Retinal pigment epithelial cell (primary cell): Measurements from ENCODE around the gene RAB10.

Experiments used
- DNase-seq: peaks from one replicate; pipeline ENCODE4 v3.0.0-alpha.2; 2010; ENCODE audit warnings: low read depth
- H3K4me3 ChIP-seq: 2 replicates; pipeline ENCODE4 v1.5.1; 2011; ENCODE audit warnings: mild to moderate bottlenecking, low read length, control low read depth, moderate library complexity
- CTCF ChIP-seq: conservative IDR thresholded peaks from 2 replicates; pipeline ENCODE4 v1.5.1; 2011; ENCODE audit warnings: low read depth, low read length, control low read depth, inconsistent platforms

RAB10 gene

GRCh38 chr2:26184121-26184520 lies 150.2 kb downstream of the RAB10 start:
- DNase-seq, result no peak
- no peak for TF ChIP-seq CTCF
- no peak overlapping the region for H3K4me3 ChIP-seq

DNA sequence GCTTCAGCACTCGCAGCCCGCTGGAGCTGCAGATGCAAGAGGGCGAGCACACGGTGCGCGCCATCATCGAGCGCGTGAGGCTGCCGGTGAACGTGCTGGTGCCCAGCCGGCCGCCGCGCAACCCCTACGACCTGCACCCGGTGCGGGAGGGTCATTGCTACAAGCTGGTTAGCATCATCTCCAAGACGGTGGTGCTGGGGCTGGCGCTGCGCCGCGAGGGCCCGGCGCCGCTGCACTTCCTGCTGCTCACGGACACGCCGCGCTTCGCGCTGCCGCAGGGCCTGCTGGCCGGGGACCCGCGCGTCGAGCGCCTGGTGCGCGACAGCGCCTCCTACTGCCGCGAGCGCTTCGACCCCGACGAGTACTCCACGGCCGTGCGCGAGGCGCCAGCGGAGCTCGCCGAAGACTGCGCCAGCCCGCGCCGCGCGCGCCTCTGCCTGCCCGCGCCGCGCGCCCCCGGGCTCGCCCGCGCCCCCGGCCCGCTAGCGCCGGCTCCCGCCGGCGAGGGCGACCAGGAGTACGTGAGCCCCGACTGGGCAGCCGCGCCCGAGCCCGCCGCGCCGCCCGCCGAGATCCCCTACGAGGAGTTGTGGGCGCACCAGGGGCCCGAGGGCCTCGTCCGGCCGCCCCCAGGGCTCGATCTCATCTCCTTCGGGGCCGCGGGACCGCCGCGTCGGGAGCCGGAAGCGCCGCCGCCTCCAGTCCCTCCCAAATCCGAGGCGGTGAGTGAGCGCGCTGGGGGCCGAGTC lies 150.8 kb downstream of the RAB10 start:
- TF ChIP-seq CTCF, result peak; percentile 55
- DNase-seq, result peak; percentile 12
- peak overlapping the region; percentile 37 for H3K4me3 ChIP-seq

- peak overlapping the region; percentile 37 for H3K4me3 ChIP-seq
Observed at GRCh38 chr2:26185304-26185928, 151.5 kb downstream of the RAB10 start.

GRCh38 chr2:26185954-26186770 lies 152.3 kb downstream of the RAB10 start:
- H3K4me3 ChIP-seq, result no peak overlapping the region
- no peak for TF ChIP-seq CTCF
- no peak for DNase-seq

More at GRCh38 chr2:26185304-26185928, 151.5 kb downstream of the RAB10 start:
- no peak for DNase-seq
- no peak for TF ChIP-seq CTCF
